HUES48 (cell line): Measurements from ENCODE around the gene ZNF99.
"Not testable (repeated sequence)": the region's sequence is repeated elsewhere in the genome, so short reads cannot be mapped to it uniquely, and the experiment has no call there.

Experiments used
- H3K27ac ChIP-seq: one replicate; pipeline ENCODE4 v1.7.0; 2013; ENCODE audit warnings: low read depth, low read length, inconsistent platforms
- H3K27me3 ChIP-seq: 2 replicates; pipeline ENCODE4 v1.6.1; 2013; ENCODE audit warnings: mild to moderate bottlenecking, low read length; ENCODE audit not compliant: control insufficient read depth, insufficient read depth
- H3K36me3 ChIP-seq: 2 replicates; pipeline ENCODE4 v1.6.1; 2013; ENCODE audit warnings: low read length; ENCODE audit not compliant: control insufficient read depth, insufficient read depth
- H3K4me1 ChIP-seq: 2 replicates; pipeline ENCODE4 v1.6.1; 2013; ENCODE audit warnings: mild to moderate bottlenecking, low read length; ENCODE audit not compliant: control insufficient read depth, insufficient read depth
- H3K4me3 ChIP-seq: 2 replicates; pipeline ENCODE4 v1.5.1; 2013; ENCODE audit warnings: mild to moderate bottlenecking, low read depth, low read length
- H3K9ac ChIP-seq: 2 replicates; pipeline ENCODE4 v1.6.1; 2013; ENCODE audit warnings: mild to moderate bottlenecking, low read depth, low read length, moderate library complexity
- H3K9me3 ChIP-seq: 2 replicates; pipeline ENCODE4 v1.6.1; 2013; ENCODE audit warnings: low read length; ENCODE audit not compliant: control insufficient read depth, insufficient read depth

The ZNF99 gene

GRCh38 chr19:22783651-22784410 is at the start of gene ZNF99:
Gene ZNF99 (minus strand): TSS chr19:22784151. CDS start chr19:22784016, 135 bp downstream.
- Histone ChIP-seq H3K27ac (no peak within 1 kb of the TSS), H3K4me3 (no peak within 1 kb of the TSS), H3K4me1 (no peaks in the 10 kb centered on the region), H3K9me3 (peaks cover 77% of the 10 kb centered on the region), H3K27me3 (no peaks in the 10 kb centered on the region), H3K36me3 (no peaks in the 10 kb centered on the region), H3K9ac (no peak within 1 kb of the TSS)

- H3K27me3 ChIP-seq = no peaks in the 10 kb centered on the region
- H3K9me3 ChIP-seq = peaks cover 84% of the 10 kb centered on the region
- H3K4me3 ChIP-seq = no peak within 1 kb of the TSS
- H3K9ac ChIP-seq = no peak within 1 kb of the TSS
- H3K36me3 ChIP-seq = no peaks in the 10 kb centered on the region
- no peak within 1 kb of the TSS for H3K27ac ChIP-seq
- no peaks in the 10 kb centered on the region for H3K4me1 ChIP-seq
Measured at GRCh38 chr19:22832031-22832762, 48.2 kb upstream of the ZNF99 start, which contains the start of gene ZNF723. Gene ZNF723 (plus strand): TSS chr19:22832291. CDS start chr19:22832380, 89 bp downstream.

- Histone ChIP-seq H3K9me3 (peaks cover 84% of the 10 kb centered on the region), H3K27me3 (no peaks in the 10 kb centered on the region), H3K36me3 (no peaks in the 10 kb centered on the region), H3K27ac (no peak overlapping the region), H3K4me3 (no peak overlapping the region), H3K9ac (no peak overlapping the region), H3K4me1 (no peaks in the 10 kb centered on the region)
Measured at GRCh38 chr19:22831211-22831610, 47.3 kb upstream of the ZNF99 start.

- no peak overlapping the region for H3K9ac ChIP-seq
- H3K36me3 ChIP-seq = no peaks in the 10 kb centered on the region
- no peaks in the 10 kb centered on the region for H3K27me3 ChIP-seq
- H3K27ac ChIP-seq = no peak overlapping the region
- H3K4me3 ChIP-seq = no peak overlapping the region
- H3K9me3 ChIP-seq = peaks cover 97% of the 10 kb centered on the region
- no peaks in the 10 kb centered on the region for H3K4me1 ChIP-seq
Measured at GRCh38 chr19:22814124-22814523, 30.2 kb upstream of the ZNF99 start.

GRCh38 chr19:22807061-22807835 is 23.3 kb upstream of the ZNF99 start:
- Histone ChIP-seq H3K9ac (no peak overlapping the region), H3K9me3 (peaks cover 74% of the 10 kb centered on the region), H3K27ac (no peak overlapping the region), H3K4me1 (no peaks in the 10 kb centered on the region), H3K36me3 (no peaks in the 10 kb centered on the region), H3K4me3 (no peak overlapping the region), H3K27me3 (no peaks in the 10 kb centered on the region)

GRCh38 chr19:22806418-22806817 is 22.5 kb upstream of the ZNF99 start:
- Histone ChIP-seq H3K4me3 (no peak overlapping the region), H3K9me3 (peaks cover 74% of the 10 kb centered on the region), H3K27ac (no peak overlapping the region), H3K36me3 (no peaks in the 10 kb centered on the region), H3K4me1 (no peaks in the 10 kb centered on the region), H3K27me3 (no peaks in the 10 kb centered on the region), H3K9ac (no peak overlapping the region)

GRCh38 chr19:22797040-22797439 is 13.1 kb upstream of the ZNF99 start:
- H3K27ac ChIP-seq = no peak overlapping the region
- peaks cover 79% of the 10 kb centered on the region for H3K9me3 ChIP-seq
- H3K27me3 ChIP-seq = no peaks in the 10 kb centered on the region

GRCh38 chr19:22792863-22793262 is 8.9 kb upstream of the ZNF99 start:
- not testable (repeated sequence) for H3K36me3 ChIP-seq, H3K4me1 ChIP-seq
- peaks cover 75% of the 10 kb centered on the region for H3K9me3 ChIP-seq

More at GRCh38 chr19:22797040-22797439, 13.1 kb upstream of the ZNF99 start:
- no peak overlapping the region for H3K4me3 ChIP-seq
- H3K4me1 ChIP-seq = no peaks in the 10 kb centered on the region
- no peaks in the 10 kb centered on the region for H3K36me3 ChIP-seq
- H3K9ac ChIP-seq = no peak overlapping the region

GRCh38 chr19:22735911-22736645 is 47.9 kb downstream of the ZNF99 start:
- Histone ChIP-seq H3K27me3 (no peaks in the 10 kb centered on the region), H3K9ac (no peak overlapping the region), H3K9me3 (peaks cover 93% of the 10 kb centered on the region), H3K27ac (no peak overlapping the region), H3K36me3 (no peaks in the 10 kb centered on the region), H3K4me3 (no peak overlapping the region), H3K4me1 (no peaks in the 10 kb centered on the region)

More at GRCh38 chr19:22792863-22793262, 8.9 kb upstream of the ZNF99 start:
- not testable (repeated sequence) for H3K4me3 ChIP-seq, H3K27me3 ChIP-seq, H3K9ac ChIP-seq, H3K27ac ChIP-seq

- Histone ChIP-seq H3K27me3 (no peaks in the 10 kb centered on the region), H3K4me3 (no peak overlapping the region), H3K36me3 (no peaks in the 10 kb centered on the region), H3K9ac (no peak overlapping the region), H3K27ac (no peak overlapping the region), H3K9me3 (peaks cover 90% of the 10 kb centered on the region), H3K4me1 (no peaks in the 10 kb centered on the region)
Measured at GRCh38 chr19:22733691-22734090, 50.3 kb downstream of the ZNF99 start.
